Endothelial cell of umbilical vein (primary cell): Measurements from ENCODE around the gene BID.

Source experiments
- POLR2A ChIP-seq: IDR thresholded peaks from 2 replicates; pipeline ENCODE4 v1.6.1; 2012; ENCODE audit warnings: low read depth, mild to moderate bottlenecking, control low read depth, low read length
- TF ChIP-seq, protein P1 (sequence below): IDR thresholded peaks from 2 replicates; pipeline ENCODE4 v1.6.1; 2011; ENCODE audit not compliant: insufficient read depth, insufficient read length
- TF ChIP-seq, protein P2 (sequence below), 2 donors: IDR thresholded peaks; 1 replicate in 1 of 2; 2 replicates in 1 of 2; pipeline ENCODE4 v1.5.1; 2011; ENCODE audit warnings: low read length in 2 of 2, mild to moderate bottlenecking in 2 of 2, moderate library complexity in 2 of 2, control low read depth in 1 of 2, inconsistent platforms in 1 of 2, low read depth in 1 of 2; ENCODE audit not compliant: insufficient read depth in 1 of 2; ENCODE audit errors: extremely low read depth in 1 of 2

DNA sequence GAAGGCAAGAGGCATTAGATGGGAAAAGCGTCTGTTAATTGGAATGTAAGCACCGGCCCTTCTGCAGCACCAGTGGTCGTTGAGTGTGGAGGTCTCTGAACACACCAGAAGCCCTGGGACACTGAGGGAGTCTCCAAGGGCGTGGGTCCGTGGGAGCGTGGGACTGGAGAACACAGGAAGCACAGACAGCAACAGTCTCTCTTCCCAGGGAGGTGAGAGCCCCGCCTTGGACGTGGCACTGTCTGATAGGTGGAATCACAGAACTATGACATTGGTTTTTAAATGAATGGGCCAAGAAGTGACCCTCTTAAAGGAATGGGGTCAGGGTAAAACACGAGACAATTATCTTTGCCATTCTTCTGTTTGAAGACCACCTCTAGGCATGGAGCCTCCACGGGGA, 28.1 kb upstream of the BID start:
- TF ChIP-seq, protein P1, sequence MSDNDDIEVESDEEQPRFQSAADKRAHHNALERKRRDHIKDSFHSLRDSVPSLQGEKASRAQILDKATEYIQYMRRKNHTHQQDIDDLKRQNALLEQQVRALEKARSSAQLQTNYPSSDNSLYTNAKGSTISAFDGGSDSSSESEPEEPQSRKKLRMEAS, result no peak
- TF ChIP-seq, protein P2, sequence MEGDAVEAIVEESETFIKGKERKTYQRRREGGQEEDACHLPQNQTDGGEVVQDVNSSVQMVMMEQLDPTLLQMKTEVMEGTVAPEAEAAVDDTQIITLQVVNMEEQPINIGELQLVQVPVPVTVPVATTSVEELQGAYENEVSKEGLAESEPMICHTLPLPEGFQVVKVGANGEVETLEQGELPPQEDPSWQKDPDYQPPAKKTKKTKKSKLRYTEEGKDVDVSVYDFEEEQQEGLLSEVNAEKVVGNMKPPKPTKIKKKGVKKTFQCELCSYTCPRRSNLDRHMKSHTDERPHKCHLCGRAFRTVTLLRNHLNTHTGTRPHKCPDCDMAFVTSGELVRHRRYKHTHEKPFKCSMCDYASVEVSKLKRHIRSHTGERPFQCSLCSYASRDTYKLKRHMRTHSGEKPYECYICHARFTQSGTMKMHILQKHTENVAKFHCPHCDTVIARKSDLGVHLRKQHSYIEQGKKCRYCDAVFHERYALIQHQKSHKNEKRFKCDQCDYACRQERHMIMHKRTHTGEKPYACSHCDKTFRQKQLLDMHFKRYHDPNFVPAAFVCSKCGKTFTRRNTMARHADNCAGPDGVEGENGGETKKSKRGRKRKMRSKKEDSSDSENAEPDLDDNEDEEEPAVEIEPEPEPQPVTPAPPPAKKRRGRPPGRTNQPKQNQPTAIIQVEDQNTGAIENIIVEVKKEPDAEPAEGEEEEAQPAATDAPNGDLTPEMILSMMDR (IDR thresholded peaks at IDR 0.05; ENCODE audit: extremely low read depth in 1 of 2, insufficient read depth in 1 of 2, low read depth in 1 of 2, low read length in 2 of 2), result no peak
- no peak for TF ChIP-seq POLR2A
